Measurements from ENCODE around the gene CHST8.

CHST8 gene

DNA sequence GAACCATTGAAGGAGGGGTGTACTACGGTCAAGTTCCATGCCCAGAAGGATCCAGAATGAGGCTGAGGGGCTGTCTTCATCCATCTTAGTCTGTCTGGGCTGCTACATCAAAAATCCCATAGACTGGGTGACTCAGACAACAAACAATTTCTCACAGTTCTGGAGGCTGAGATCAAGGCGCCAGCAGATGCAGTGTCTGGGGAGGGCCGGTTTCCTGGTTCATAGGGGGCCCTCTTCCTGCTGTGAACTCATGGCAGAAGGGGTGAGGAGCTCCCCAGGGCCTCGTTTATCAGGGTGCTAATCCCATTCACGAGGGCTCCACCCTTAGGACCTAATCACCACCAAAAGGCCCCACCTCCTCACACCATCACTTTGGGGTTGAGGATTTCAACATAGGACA, 160.2 kb downstream of the CHST8 start:
- Histone ChIP-seq H3K36me3 (ENCODE audit: insufficient read depth, low read length) (no peaks in the 10 kb centered on the region), H3K4me2 (ENCODE audit: low read depth, low read length, poor library complexity, severe bottlenecking) (no peak overlapping the region), H3F3A (ENCODE audit: low read depth) (no peaks in the 10 kb centered on the region), H3K4me3 (ENCODE audit: low read length, poor library complexity, severe bottlenecking) (no peak overlapping the region), H2AFZ (ENCODE audit: low read length) (no peak overlapping the region), H3K9me2 (replicated peaks; ENCODE audit: low read depth, low read length) (no peaks in the 10 kb centered on the region), H3K9me3 (ENCODE audit: insufficient read depth, low read depth, low read length) (no peaks in the 10 kb centered on the region), H3K4me1 (ENCODE audit: insufficient read depth, low read length, poor library complexity, severe bottlenecking) (no peaks in the 10 kb centered on the region), H3K27me3 (ENCODE audit: insufficient read depth, low read length, poor library complexity, severe bottlenecking) (no peaks in the 10 kb centered on the region), H4K20me1 (ENCODE audit: insufficient read depth, low read length, poor library complexity, severe bottlenecking) (no peaks in the 10 kb centered on the region), H3K9ac (ENCODE audit: low read depth, low read length, poor library complexity, severe bottlenecking) (no peak overlapping the region), H3K79me2 (ENCODE audit: insufficient read depth, low read length) (no peaks in the 10 kb centered on the region)
- no peak for TF ChIP-seq EZH2phosphoT487 (IDR thresholded peaks at IDR 0.05; ENCODE audit: borderline replicate concordance)
- no peak for TF ChIP-seq CTCF (conservative IDR thresholded peaks at IDR 0.05; ENCODE audit: low read length)

GRCh38 chr19:33784432-33784831, 162.7 kb downstream of the CHST8 start:
- no peak overlapping the region for H3K4me2 ChIP-seq (ENCODE audit: low read depth, low read length, poor library complexity, severe bottlenecking)

DNA sequence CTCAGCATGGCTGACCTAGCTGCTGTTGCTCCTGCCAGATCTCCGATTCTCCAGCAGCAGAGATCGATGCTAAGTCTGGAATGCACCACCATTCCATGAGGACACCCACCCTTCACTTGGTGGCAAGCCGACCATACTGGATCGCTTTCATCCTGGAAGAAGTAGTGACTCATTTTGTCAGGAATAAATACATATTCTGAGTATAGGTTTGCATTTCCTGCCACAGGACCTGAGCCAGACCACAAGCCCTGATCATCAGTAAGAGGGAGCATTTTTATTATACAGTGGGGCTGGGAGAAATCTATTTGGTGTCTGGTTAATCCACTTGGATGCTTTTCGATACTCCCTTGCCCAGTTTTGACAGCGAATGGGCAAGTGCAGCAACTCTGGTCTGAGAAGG, 164.0 kb downstream of the CHST8 start:
- TF ChIP-seq CTCF (conservative IDR thresholded peaks at IDR 0.05; ENCODE audit: low read length), result no peak
- no peak for TF ChIP-seq EZH2phosphoT487 (IDR thresholded peaks at IDR 0.05; ENCODE audit: borderline replicate concordance)
- no peaks in the 10 kb centered on the region for H3K9me3 ChIP-seq (ENCODE audit: insufficient read depth, low read depth, low read length)
- H3K27me3 ChIP-seq (ENCODE audit: insufficient read depth, low read length, poor library complexity, severe bottlenecking), result no peaks in the 10 kb centered on the region
- H3F3A ChIP-seq (ENCODE audit: low read depth), result no peaks in the 10 kb centered on the region
- H3K36me3 ChIP-seq (ENCODE audit: insufficient read depth, low read length), result no peaks in the 10 kb centered on the region
- H3K4me1 ChIP-seq (ENCODE audit: insufficient read depth, low read length, poor library complexity, severe bottlenecking), result no peaks in the 10 kb centered on the region
- H3K4me3 ChIP-seq (ENCODE audit: low read length, poor library complexity, severe bottlenecking), result no peak overlapping the region
- no peaks in the 10 kb centered on the region for H3K79me2 ChIP-seq (ENCODE audit: insufficient read depth, low read length)
- H3K4me2 ChIP-seq (ENCODE audit: low read depth, low read length, poor library complexity, severe bottlenecking), result no peak overlapping the region
- H3K9me2 ChIP-seq (replicated peaks; ENCODE audit: low read depth, low read length), result no peaks in the 10 kb centered on the region
- H3K9ac ChIP-seq (ENCODE audit: low read depth, low read length, poor library complexity, severe bottlenecking), result no peak overlapping the region
- H2AFZ ChIP-seq (ENCODE audit: low read length), result no peak overlapping the region
- H4K20me1 ChIP-seq (ENCODE audit: insufficient read depth, low read length, poor library complexity, severe bottlenecking), result no peaks in the 10 kb centered on the region

More at GRCh38 chr19:33784432-33784831, 162.7 kb downstream of the CHST8 start:
- no peaks in the 10 kb centered on the region for H3K79me2 ChIP-seq (ENCODE audit: insufficient read depth, low read length)
- H3K27me3 ChIP-seq (ENCODE audit: insufficient read depth, low read length, poor library complexity, severe bottlenecking), result no peaks in the 10 kb centered on the region
- H4K20me1 ChIP-seq (ENCODE audit: insufficient read depth, low read length, poor library complexity, severe bottlenecking), result no peaks in the 10 kb centered on the region
- H2AFZ ChIP-seq (ENCODE audit: low read length), result no peak overlapping the region
- H3F3A ChIP-seq (ENCODE audit: low read depth), result no peaks in the 10 kb centered on the region
- H3K4me1 ChIP-seq (ENCODE audit: insufficient read depth, low read length, poor library complexity, severe bottlenecking), result no peaks in the 10 kb centered on the region
- no peak overlapping the region for H3K9ac ChIP-seq (ENCODE audit: low read depth, low read length, poor library complexity, severe bottlenecking)
- H3K36me3 ChIP-seq (ENCODE audit: insufficient read depth, low read length), result no peaks in the 10 kb centered on the region
- no peaks in the 10 kb centered on the region for H3K9me3 ChIP-seq (ENCODE audit: insufficient read depth, low read depth, low read length)
- no peaks in the 10 kb centered on the region for H3K9me2 ChIP-seq (replicated peaks; ENCODE audit: low read depth, low read length)
- TF ChIP-seq CTCF (conservative IDR thresholded peaks at IDR 0.05; ENCODE audit: low read length) (no peak), EZH2phosphoT487 (IDR thresholded peaks at IDR 0.05; ENCODE audit: borderline replicate concordance) (no peak)
- H3K4me3 ChIP-seq (ENCODE audit: low read length, poor library complexity, severe bottlenecking), result no peak overlapping the region

All from Loucy (cell line).